Vagina (tissue), 2 donors: ENCODE measurements around the gene DENND1A.

Source experiments
- POLR2A ChIP-seq, 2 donors: fragments of 450-650 bp; IDR thresholded peaks; one replicate each; pipeline ENCODE4 v1.6.1; 2017; ENCODE audit warnings: antibody characterized with exemption in 2 of 2, mild to moderate bottlenecking in 2 of 2, moderate library complexity in 2 of 2
- TF ChIP-seq, protein P1 (sequence below), 3 experiments: fragments of 450-650 bp in 2 of 3; fragments of 200-600 bp in 1 of 3; sonication (generic) in 1 of 3; IDR thresholded peaks; one replicate each; pipeline ENCODE4 v1.5.1; 2017 to 2019; ENCODE audit warnings: antibody characterized with exemption in 3 of 3, mild to moderate bottlenecking in 2 of 3, moderate library complexity in 2 of 3

DNA sequence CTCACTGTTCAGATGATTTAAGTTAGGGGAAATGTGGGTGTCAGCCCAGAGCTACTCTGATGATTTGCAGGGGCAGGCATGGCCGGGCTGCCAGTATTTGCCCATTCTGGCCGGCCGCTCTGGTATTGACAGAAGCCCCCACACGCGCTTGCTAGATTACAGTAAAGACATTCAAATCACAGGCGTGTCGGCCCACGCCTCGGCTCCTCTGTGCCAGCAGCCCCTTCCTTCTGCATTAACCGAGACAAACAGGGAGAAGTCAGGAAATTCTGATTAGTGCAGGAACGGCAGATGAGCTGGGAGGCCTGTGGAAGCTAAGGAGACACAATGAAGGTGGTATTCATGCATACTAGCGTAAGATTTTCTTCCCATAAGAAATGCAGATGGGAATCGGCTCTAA, 460.6 kb downstream of the DENND1A start:
- TF ChIP-seq, protein P1, sequence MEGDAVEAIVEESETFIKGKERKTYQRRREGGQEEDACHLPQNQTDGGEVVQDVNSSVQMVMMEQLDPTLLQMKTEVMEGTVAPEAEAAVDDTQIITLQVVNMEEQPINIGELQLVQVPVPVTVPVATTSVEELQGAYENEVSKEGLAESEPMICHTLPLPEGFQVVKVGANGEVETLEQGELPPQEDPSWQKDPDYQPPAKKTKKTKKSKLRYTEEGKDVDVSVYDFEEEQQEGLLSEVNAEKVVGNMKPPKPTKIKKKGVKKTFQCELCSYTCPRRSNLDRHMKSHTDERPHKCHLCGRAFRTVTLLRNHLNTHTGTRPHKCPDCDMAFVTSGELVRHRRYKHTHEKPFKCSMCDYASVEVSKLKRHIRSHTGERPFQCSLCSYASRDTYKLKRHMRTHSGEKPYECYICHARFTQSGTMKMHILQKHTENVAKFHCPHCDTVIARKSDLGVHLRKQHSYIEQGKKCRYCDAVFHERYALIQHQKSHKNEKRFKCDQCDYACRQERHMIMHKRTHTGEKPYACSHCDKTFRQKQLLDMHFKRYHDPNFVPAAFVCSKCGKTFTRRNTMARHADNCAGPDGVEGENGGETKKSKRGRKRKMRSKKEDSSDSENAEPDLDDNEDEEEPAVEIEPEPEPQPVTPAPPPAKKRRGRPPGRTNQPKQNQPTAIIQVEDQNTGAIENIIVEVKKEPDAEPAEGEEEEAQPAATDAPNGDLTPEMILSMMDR (IDR thresholded peaks at IDR 0.05), result no peak
- TF ChIP-seq POLR2A (IDR thresholded peaks at IDR 0.05), result no peak
